ENCODE results near the gene TPRA1. TPM values are rescaled to one million over a fixed set of nuclear protein-coding genes. Genes with fewer than 3 reads are reported as not detected.

TPRA1 gene
- total and polyA plus RNA-seq, 12 donors = 13.5 to 65.6 (median 46.4) TPM

GRCh38 chr3:127588806-127589577, 1.5 kb downstream of the TPRA1 start:
- no peaks in the 10 kb centered on the region for H3K27me3 ChIP-seq
- TF ChIP-seq POLR2A (IDR thresholded peaks at IDR 0.05) = no peak
- no peak for TF ChIP-seq CTCF (IDR thresholded peaks at IDR 0.05)
- H3K4me1 ChIP-seq (replicated peaks in 1 of 2) = peaks cover 21 to 51% of the 10 kb centered on the region in 2 donors
- H3K27ac ChIP-seq = peak overlapping the region in 3 of 5 donors; percentile 87 to 95 (median 90)
- intact Hi-C loops (cut with DNase I) = no loop called here
- peak in 1 of 7 donors; percentile 19 for DNase-seq
- WGBS, 4 donors = 11 to 15% (median 13%) methylated on average over 10 to 12 of the region's 12 CpGs
- H3K9me3 ChIP-seq (replicated peaks in 1 of 3) = no peaks in the 10 kb centered on the region
- no peaks in the 10 kb centered on the region for H3K36me3 ChIP-seq (replicated peaks in 1 of 2)
- H3K4me3 ChIP-seq = peak overlapping the region in 3 of 4 donors; percentile 18 to 90 (median 85)

GRCh38 chr3:127587876-127588275, 2.7 kb downstream of the TPRA1 start:
- H3K27ac ChIP-seq = peak overlapping the region in 2 of 5 donors; percentile 43 to 56
- no peak for DNase-seq
- TF ChIP-seq CTCF (IDR thresholded peaks at IDR 0.05) (no peak), POLR2A (IDR thresholded peaks at IDR 0.05) (no peak)
- peaks cover 21 to 51% of the 10 kb centered on the region in 2 donors for H3K4me1 ChIP-seq (replicated peaks in 1 of 2)
- no peaks in the 10 kb centered on the region for H3K27me3 ChIP-seq
- intact Hi-C loops (cut with DNase I) = no loop called here
- H3K9me3 ChIP-seq (replicated peaks in 1 of 3) = no peaks in the 10 kb centered on the region
- H3K36me3 ChIP-seq (replicated peaks in 1 of 2) = no peaks in the 10 kb centered on the region
- 67 to 88% (median 75%) methylated on average over 3 to 4 of the region's 4 CpGs for WGBS, 4 donors
- no peak overlapping the region for H3K4me3 ChIP-seq

- DNase-seq = peak in 1 of 7 donors; percentile 16
- H3K36me3 ChIP-seq (replicated peaks in 1 of 2) = no peaks in the 10 kb centered on the region
- WGBS, 4 donors = 89 to 100% (median 96%) methylated on average over 5 to 6 of the region's 6 CpGs
- H3K9me3 ChIP-seq (replicated peaks in 1 of 3) = no peaks in the 10 kb centered on the region
- peaks cover 21 to 43% of the 10 kb centered on the region in 2 donors for H3K4me1 ChIP-seq (replicated peaks in 1 of 2)
- H3K4me3 ChIP-seq = no peak overlapping the region
- TF ChIP-seq CTCF (IDR thresholded peaks at IDR 0.05) = no peak
- TF ChIP-seq POLR2A (IDR thresholded peaks at IDR 0.05) = no peak
- H3K27me3 ChIP-seq = no peaks in the 10 kb centered on the region
- no peak overlapping the region for H3K27ac ChIP-seq
- intact Hi-C loops (cut with DNase I) = no loop called here
Observed at GRCh38 chr3:127585813-127586413, 4.6 kb downstream of the TPRA1 start.

- TF ChIP-seq POLR2A (IDR thresholded peaks at IDR 0.05) (no peak), CTCF (IDR thresholded peaks at IDR 0.05) (no peak)
- no peaks in the 10 kb centered on the region for H3K36me3 ChIP-seq (replicated peaks in 1 of 2)
- intact Hi-C loops (cut with DNase I) = no loop called here
- H3K27ac ChIP-seq = no peak overlapping the region
- DNase-seq = peak in 1 of 7 donors; percentile 17
- peaks cover 21 to 43% of the 10 kb centered on the region in 2 donors for H3K4me1 ChIP-seq (replicated peaks in 1 of 2)
- WGBS, 4 donors = 58 to 65% (median 63%) methylated on average over 4 of the region's 4 CpGs
- H3K9me3 ChIP-seq (replicated peaks in 1 of 3) = no peaks in the 10 kb centered on the region
- H3K4me3 ChIP-seq = no peak overlapping the region
- no peaks in the 10 kb centered on the region for H3K27me3 ChIP-seq
Observed at GRCh38 chr3:127585163-127585812, 5.2 kb downstream of the TPRA1 start.

Measured in adrenal gland (tissue), 12 donors.